Right ventricle myocardium superior (tissue), 1 donor: Measurements from ENCODE around the gene P3H1. TPM values are rescaled to one million over a fixed set of nuclear protein-coding genes. Genes with fewer than 3 reads are reported as not detected.
"Not testable (repeated sequence)": the region's sequence is repeated elsewhere in the genome, so short reads cannot be mapped to it uniquely, and the experiment has no call there.

Source experiments
- ATAC-seq: fragments of 200-7000 bp; cut with Tn5 transposase; one replicate; pipeline ENCODE4 v1.9.1; 2020; ENCODE audit warnings: mild to moderate bottlenecking; ENCODE audit not compliant: poor library complexity
- DNase-seq: peaks from one replicate; pipeline ENCODE4 v3.0.0-alpha.2; 2020
- intact Hi-C: fragments of 100-400 bp; cut with DNase I; formaldehyde crosslinking; loops from one replicate; pipeline ENCODE4 v1.11.2; 2022
- total RNA-seq: library from RNA; stranded (reverse); fragmentation: NEBNext Ultra II Directional; extraction: Animal tissue kit (Norgen Biotek cat#: 25700); gene quantifications from one replicate; pipeline ENCODE4 v1.2.1, GENCODE V29; 2021
- donor health status: DM: no; HTN: yes; CAD: no; lungs with severe emphysema.

P3H1 gene
- total RNA-seq, 1 donor from 2014 or later = 6.7 TPM

- DNase-seq (no peak), ATAC-seq (no peak)
- intact Hi-C loops = no loop called here
Measured at GRCh38 chr1:42736571-42737200, 30.1 kb downstream of the P3H1 start.

DNA sequence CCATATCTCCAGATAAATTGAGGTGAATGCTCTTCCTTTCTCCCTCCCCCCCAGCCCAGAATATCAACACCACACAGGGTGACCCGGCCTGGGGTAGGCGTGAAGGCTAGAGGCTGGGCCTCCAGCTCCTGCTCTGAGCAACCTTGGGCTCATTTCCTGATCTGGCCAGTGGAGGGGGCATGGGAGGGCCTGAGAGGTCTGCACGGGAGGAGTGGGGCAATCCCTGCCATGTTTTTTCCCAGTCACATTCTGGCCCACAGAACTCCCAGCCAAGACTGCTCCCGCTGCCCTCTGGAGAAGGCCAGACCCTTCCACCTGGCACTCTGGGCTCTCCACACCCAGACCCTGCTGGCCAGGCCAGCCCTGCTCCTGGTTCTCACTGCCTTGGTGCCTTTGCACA is 30.7 kb downstream of the P3H1 start:
- intact Hi-C loops = no loop called here
- DNase-seq (no peak), ATAC-seq (peak; percentile 53)

DNA sequence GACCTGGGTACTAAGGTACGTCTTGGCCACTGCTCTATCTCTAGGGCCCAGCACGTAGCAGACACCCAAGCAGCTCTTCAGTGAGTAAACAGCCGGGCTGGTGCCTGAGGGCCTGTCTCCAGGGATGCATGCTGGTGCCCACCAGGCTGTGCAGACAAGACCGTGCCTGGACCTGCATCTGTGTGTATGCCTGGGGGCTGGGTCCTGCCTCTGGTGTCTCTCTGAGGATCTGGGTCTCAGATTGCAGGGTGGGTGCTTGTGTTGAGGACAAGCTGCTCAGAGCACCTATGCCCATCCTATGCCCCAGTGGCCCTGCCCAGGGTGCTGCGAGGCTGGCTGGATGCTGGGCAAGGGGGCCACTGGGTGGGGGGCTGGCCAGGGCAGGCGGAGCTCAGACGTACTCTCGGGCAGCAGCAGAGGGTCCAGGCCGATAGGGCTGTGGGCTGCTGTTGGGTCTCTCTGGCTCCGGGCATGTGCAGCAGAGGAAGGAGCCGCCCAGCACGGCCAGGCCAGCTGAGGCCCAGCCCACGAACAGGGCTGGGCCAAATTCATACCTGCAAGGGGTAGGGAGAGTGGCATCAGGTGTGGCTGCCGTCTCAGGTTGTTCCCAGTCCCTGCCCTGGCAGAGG is 31.2 kb downstream of the P3H1 start:
- DNase-seq = no peak
- intact Hi-C loops = no loop called here

DNA sequence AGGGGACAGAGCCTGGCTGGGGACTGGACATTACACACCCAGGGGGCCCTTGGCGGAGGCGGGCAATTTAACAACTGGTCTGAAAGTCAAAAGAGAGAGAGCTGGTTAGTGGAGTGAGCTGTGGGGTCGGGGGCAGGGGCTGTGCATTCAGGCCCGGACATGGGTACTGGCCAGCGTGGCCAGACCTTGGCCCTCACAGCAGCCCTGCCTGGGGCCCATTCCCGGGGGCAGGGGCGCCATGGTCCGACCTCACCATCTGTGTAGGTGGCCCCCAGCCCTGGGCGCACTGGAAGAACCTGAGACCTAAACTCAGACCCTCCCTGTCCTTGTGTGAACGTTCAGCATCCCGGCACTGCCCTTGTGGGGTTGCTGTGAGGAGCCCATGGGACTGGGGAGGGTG is 31.8 kb downstream of the P3H1 start:
- ATAC-seq (no peak), DNase-seq (no peak)
- intact Hi-C loops = no loop called here

More for the DNA sequence above, 31.2 kb downstream of the P3H1 start:
- ATAC-seq = peak; percentile 13

DNA sequence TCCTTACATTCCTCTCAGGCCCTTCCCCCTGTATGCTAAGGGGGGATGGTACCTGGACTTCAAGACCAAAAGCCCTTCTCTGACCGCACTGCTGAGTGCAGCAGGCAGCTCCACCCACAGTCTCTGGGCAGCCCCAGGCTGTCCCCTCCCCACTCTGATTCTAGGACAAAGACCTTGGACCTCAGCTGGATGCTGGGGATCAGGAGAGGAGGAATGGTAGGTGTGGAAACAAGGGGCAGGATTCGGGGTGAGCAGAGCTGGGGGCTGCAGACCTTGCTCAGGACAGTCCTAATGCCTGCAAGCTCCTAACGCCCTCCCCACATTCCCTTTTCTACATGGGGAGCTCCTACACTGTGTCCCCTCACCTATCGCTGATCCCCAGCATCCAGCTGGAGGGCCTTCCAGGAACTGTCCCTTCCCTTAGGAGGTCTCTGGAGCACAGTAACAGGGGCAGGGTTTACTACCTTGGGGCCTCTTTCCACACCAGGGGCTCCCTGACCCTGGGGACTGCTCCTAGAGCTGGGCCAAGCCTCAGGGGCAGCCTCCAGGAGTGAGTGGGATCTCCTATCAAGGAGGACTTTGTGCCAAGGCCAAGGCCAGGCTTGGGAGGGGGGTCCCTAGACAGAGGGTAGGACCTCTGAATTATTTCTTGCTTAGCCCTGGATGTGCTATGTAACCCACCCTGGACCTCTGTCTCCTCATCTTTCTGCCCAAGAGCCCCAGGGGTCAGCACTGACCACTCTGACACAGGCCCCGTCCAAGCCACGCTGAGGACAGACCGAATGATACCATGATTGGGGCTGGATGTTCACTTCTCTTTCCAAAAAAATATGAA is 32.4 kb downstream of the P3H1 start:
- DNase-seq = no peak
- no peak for ATAC-seq
- intact Hi-C loops = no loop called here

GRCh38 chr1:42733415-42734200 is 33.2 kb downstream of the P3H1 start:
- intact Hi-C loops = no loop called here
- no peak for ATAC-seq
- DNase-seq = no peak

- intact Hi-C loops = no loop called here
- ATAC-seq = no peak
- DNase-seq = no peak
Measured at GRCh38 chr1:42732126-42732680, 34.6 kb downstream of the P3H1 start.

DNA sequence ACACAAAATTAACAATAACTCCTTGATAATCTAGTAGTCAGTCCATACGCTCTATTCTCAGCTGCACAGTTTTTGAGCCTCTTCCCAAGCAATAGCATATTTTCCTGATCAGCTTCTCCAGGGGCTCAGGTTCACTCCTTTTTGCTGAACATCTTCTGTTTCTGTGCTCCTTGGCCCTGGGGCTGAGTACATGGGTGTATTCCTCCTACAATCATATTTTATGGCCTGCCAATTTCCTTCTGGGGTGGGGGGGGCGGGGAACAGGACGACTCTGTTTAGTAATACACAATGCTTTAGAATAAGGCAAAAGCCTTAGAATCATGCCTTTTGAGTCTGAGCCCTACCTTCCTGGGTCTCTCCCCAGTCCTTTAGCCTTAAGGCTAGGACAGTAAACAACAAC is 35.2 kb downstream of the P3H1 start:
- no peak for ATAC-seq
- no peak for DNase-seq
- intact Hi-C loops = no loop called here

GRCh38 chr1:42730988-42731387 is 35.8 kb downstream of the P3H1 start:
- DNase-seq (no peak), ATAC-seq (no peak)
- intact Hi-C loops = no loop called here

DNA sequence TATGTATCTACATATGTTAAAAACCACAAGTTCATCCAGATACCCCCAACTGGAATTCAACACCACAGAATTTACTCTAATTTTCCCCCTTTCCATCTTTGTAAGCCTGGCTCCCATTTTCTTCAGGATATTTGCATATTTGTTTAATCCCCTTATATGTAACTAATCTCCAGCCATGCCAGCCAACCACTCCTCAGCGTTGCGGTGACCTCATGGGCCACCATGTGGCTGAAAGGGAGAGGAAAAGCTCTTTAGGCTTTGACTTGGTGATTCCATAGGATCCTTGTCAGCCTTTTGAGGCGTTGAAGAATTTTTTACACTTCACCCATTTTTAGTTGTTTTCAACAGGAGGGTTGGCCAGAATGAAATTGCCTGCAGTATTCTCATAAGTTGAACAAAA is 36.8 kb downstream of the P3H1 start:
- intact Hi-C loops = no loop called here
- DNase-seq = no peak
- no peak for ATAC-seq

- intact Hi-C loops, ATAC-seq, DNase-seq: not testable (repeated sequence)
Measured at GRCh38 chr1:42725820-42726219, 41.0 kb downstream of the P3H1 start.

DNA sequence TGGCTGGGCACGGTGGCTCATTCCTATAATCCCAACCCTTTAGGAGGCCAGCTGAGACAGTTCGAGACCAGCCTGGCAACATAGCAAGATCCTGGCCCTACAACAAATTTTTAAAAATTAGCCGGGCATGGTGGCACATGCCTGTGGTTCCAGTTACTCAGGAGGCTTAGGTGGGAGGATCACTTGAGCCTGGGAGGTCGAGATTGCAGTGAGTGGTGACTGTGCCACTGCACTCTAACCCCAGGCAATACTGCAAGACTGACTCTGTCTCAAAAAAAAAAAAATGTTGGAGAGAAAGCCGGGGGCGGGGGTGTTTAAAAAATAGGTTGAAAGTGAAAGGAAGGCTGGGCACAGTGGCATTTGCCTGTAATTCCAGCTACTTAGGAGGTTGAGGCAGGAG is 43.3 kb downstream of the P3H1 start:
- ATAC-seq = no peak
- DNase-seq = no peak
- intact Hi-C loops = no loop called here

DNA sequence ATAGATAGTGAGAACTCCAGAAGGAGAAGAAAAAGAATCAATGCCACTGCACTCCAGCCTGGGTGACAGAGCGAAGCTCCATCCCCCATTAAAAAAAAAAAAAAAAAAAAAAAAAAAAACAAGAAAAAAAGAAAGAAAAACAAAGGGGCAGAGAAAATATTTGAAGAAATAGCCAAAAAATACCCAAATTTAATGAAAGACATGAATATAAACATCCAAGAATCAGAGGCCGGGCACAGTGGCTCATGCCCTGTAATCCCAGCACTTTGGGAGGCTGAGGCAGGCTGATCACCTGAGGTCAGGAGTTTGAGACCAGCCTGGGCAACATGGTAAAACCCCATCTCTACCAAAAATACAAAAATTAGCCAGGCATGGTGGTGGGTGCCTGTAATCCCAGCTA is 44.4 kb downstream of the P3H1 start:
- intact Hi-C loops, DNase-seq: not testable (repeated sequence)

DNA sequence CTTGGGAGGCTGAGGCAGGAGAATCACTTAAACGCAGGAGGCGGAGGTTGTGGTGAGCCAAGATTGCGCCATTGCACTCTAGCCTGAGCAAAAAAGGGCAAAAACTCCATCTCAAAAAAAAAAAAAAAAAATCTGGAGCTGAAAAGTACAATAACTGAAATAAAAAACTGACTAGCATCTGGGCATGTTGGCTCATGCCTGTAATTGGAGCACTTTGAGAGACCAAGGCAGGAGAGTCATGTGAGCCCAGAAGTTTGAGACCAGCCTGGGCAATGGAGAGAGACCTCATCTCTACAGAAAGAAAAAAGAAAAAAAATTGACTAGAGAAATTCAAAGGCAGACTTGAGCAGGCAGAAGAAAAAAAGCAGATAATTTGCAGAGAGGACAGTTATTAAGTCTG is 44.9 kb downstream of the P3H1 start:
- DNase-seq (no peak), ATAC-seq (no peak)
- intact Hi-C loops = no loop called here

More for the DNA sequence above, 44.4 kb downstream of the P3H1 start:
- ATAC-seq = not testable (repeated sequence)

GRCh38 chr1:42720868-42721267 is 46.0 kb downstream of the P3H1 start:
- ATAC-seq (no peak), DNase-seq (no peak)
- intact Hi-C loops = no loop called here

GRCh38 chr1:42714441-42714840 is 52.4 kb downstream of the P3H1 start:
- ATAC-seq, DNase-seq, intact Hi-C loops: not testable (repeated sequence)

GRCh38 chr1:42713293-42713692 is 53.5 kb downstream of the P3H1 start:
- intact Hi-C loops = no loop called here
- ATAC-seq = no peak
- DNase-seq = no peak

DNA sequence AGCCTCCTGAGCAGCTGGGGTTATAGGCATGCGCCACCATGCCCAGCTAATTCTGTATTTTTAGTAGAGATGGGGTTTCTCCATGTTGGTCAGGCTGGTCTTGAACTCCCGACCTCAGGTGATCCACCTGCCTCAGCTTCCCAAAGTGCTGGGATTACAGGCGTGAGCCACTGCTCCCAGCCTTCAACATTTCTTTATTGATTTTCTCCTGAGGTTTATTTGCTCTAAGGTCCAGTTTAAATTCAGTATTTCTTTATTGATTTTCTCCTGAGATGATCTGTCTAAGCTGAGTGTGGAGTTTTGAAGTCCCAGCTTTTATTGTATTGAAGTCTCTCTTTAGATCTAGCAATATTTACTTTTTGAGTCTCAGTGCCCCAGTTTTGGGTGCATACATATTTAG is 54.0 kb downstream of the P3H1 start:
- intact Hi-C loops = not testable (repeated sequence)

More for the DNA sequence above, 54.0 kb downstream of the P3H1 start:
- not testable (repeated sequence) for ATAC-seq, DNase-seq
